Naive thymus-derived CD8-positive, alpha-beta T cell (primary cell): ENCODE data around the gene MIER3. TPM values are rescaled to one million over a fixed set of nuclear protein-coding genes. Genes with fewer than 3 reads are reported as not detected.

Experiments
- ATAC-seq, 2 donors: fragments of 150-1000 bp; cut with Tn5 transposase in 1 of 2; sonication (Bioruptor Pico), chemical (Tn5 transposase) in 1 of 2; 1 replicate in 1 of 2; 2 replicates in 1 of 2; pipeline ENCODE4 v1.10.0; 2021; ENCODE audit warnings: mild to moderate bottlenecking in 2 of 2, moderate library complexity in 2 of 2
- POLR2A ChIA-PET: fragments of 350-600 bp; sonication (Branson Sonifier 250); formaldehyde crosslinking; loops from one replicate; lab custom pipeline; 2021; ENCODE audit warnings: antibody characterized with exemption; lab: Charles Lee
- DNase-seq, 10 donors: peaks; one replicate each; pipeline versions ENCODE4 v3.0.0 to v3.0.0-alpha.2; 2020 to 2022
- H3K27ac Mint-ChIP-seq, 10 donors: one replicate each; pipeline ENCODE4 v1.8.0; 2020 to 2022; ENCODE audit warnings: mild to moderate bottlenecking in 10 of 10, mixed read lengths in 10 of 10, moderate library complexity in 4 of 10, inconsistent platforms in 1 of 10
- H3K27me3 Mint-ChIP-seq, 5 donors: one replicate each; pipeline ENCODE4 v1.8.0; 2021 to 2022; ENCODE audit warnings: mixed read lengths in 5 of 5
- H3K36me3 Mint-ChIP-seq, 3 donors: one replicate each; pipeline ENCODE4 v1.8.0; 2020 to 2022; ENCODE audit warnings: mixed read lengths in 3 of 3, mild to moderate bottlenecking in 2 of 3, inconsistent platforms in 1 of 3
- H3K4me1 Mint-ChIP-seq, 4 donors: one replicate each; pipeline ENCODE4 v1.8.0; 2021 to 2022; ENCODE audit warnings: mixed read lengths in 4 of 4
- H3K4me3 Mint-ChIP-seq, 10 donors: one replicate each; pipeline ENCODE4 v1.8.0; 2020 to 2022; ENCODE audit warnings: mild to moderate bottlenecking in 10 of 10, mixed read lengths in 10 of 10, moderate library complexity in 6 of 10, inconsistent platforms in 1 of 10
- H3K9me3 Mint-ChIP-seq, 9 donors: one replicate each; pipeline ENCODE4 v1.8.0; 2020 to 2022; ENCODE audit warnings: mixed read lengths in 9 of 9, mild to moderate bottlenecking in 3 of 9, inconsistent platforms in 1 of 9, moderate library complexity in 1 of 9
- polyA plus RNA-seq, 3 donors: library from polyadenylated mRNA; unstranded; fragments of 300-500 nt; fragmentation: Illumina TruSeq; gene quantifications; one replicate each; pipeline ENCODE4 v1.2.3, GENCODE V29; 2021
- total RNA-seq, 8 experiments: library from RNA in 2 of 8; stranded (reverse) in 2 of 8; gene quantifications; one replicate each; pipeline ENCODE4 v1.2.3 and lab custom pipeline; 2021 to 2026

The MIER3 gene
- total and polyA plus RNA-seq, 5 experiments from 2014 or later: 3.8 to 37.1 (median 10.3) TPM

- peak overlapping the region; percentile 87 to 100 (median 94) for H3K4me3 Mint-ChIP-seq
- H3K9me3 Mint-ChIP-seq: peaks cover 0 to 5% (median 0%) of the 10 kb centered on the region in 9 donors
- H3K27me3 Mint-ChIP-seq: no peaks in the 10 kb centered on the region
- ATAC-seq: peak; percentile 34 to 44
- peak in 2 of 10 donors; percentile 6 to 13 for DNase-seq
- POLR2A ChIA-PET: interaction anchor here (0.5 to 2.9 kb wide), 9 partner anchors 13 to 645 kb away, joined by 3 to 20 read pairs (median 4); partner anchors contain the start of gene GPBP1
- peak overlapping the region; percentile 58 to 96 (median 94) for H3K27ac Mint-ChIP-seq
- H3K36me3 Mint-ChIP-seq: peaks cover 0 to 5% (median 0%) of the 10 kb centered on the region in 3 donors
- H3K4me1 Mint-ChIP-seq: peaks cover 11 to 22% (median 20%) of the 10 kb centered on the region in 4 donors
These were observed 41.5 kb downstream of the MIER3 start for GRCh38 chr5:56910210-56910965.

GRCh38 chr5:56909294-56910209, 42.4 kb downstream of the MIER3 start, which contains the start of gene SETD9:
SETD9 (plus strand) TSS chr5:56909596; CDS start chr5:56909646, 50 bp downstream.
- peak; percentile 81 to 86 for ATAC-seq
- Mint-ChIP-seq H3K9me3 (peaks cover 0 to 5% (median 0%) of the 10 kb centered on the region in 9 donors), H3K27ac (peak within 1 kb of the TSS; percentile 86 to 96 (median 94)), H3K4me1 (peaks cover 11 to 22% (median 20%) of the 10 kb centered on the region in 4 donors), H3K36me3 (peaks cover 0 to 2% (median 0%) of the 10 kb centered on the region in 3 donors), H3K27me3 (no peaks in the 10 kb centered on the region), H3K4me3 (peak within 1 kb of the TSS; percentile 87 to 100 (median 94))
- POLR2A ChIA-PET: interaction anchor here (0.5 to 2.9 kb wide), 10 partner anchors 14 to 644 kb away, joined by 3 to 20 read pairs (median 4); partner anchors contain the start of gene GPBP1
- DNase-seq: peak; percentile 75 to 93 (median 80)

- H3K9me3 Mint-ChIP-seq: peaks cover 0 to 5% (median 0%) of the 10 kb centered on the region in 9 donors
- ATAC-seq: peak in 1 of 2 donors; percentile 24
- peak in 1 of 10 donors; percentile 66 for DNase-seq
- peaks cover 11 to 22% (median 20%) of the 10 kb centered on the region in 4 donors for H3K4me1 Mint-ChIP-seq
- peak overlapping the region; percentile 75 to 96 (median 91) for H3K27ac Mint-ChIP-seq
- peaks cover 0 to 2% (median 0%) of the 10 kb centered on the region in 3 donors for H3K36me3 Mint-ChIP-seq
- H3K4me3 Mint-ChIP-seq: peak overlapping the region; percentile 87 to 100 (median 94)
- no peaks in the 10 kb centered on the region for H3K27me3 Mint-ChIP-seq
- POLR2A ChIA-PET: interaction anchor here (0.6 to 2.9 kb wide), 3 partner anchors 42 to 265 kb away, joined by 3 to 15 read pairs (median 4); partner anchors contain the start of gene GPBP1
These were observed 43.0 kb downstream of the MIER3 start for GRCh38 chr5:56908942-56909293.

- no peak overlapping the region for H3K27ac Mint-ChIP-seq
These were observed 50.9 kb downstream of the MIER3 start for GRCh38 chr5:56900858-56901578.

GRCh38 chr5:56900395-56900794, 51.5 kb downstream of the MIER3 start:
- POLR2A ChIA-PET: interaction anchor here (2.2 kb wide), 1 partner anchor 238 kb away, joined by 5 read pairs; no protein-coding TSS in a partner anchor

More at GRCh38 chr5:56900858-56901578, 50.9 kb downstream of the MIER3 start:
- Mint-ChIP-seq H3K27me3 (no peaks in the 10 kb centered on the region), H3K36me3 (peaks cover 0 to 9% (median 0%) of the 10 kb centered on the region in 3 donors), H3K9me3 (no peaks in the 10 kb centered on the region), H3K4me3 (no peak overlapping the region), H3K4me1 (no peaks in the 10 kb centered on the region)
- POLR2A ChIA-PET: interaction anchor here (0.6 to 2.2 kb wide), 3 partner anchors 237 to 1627 kb away, joined by 3 to 5 read pairs (median 4); no protein-coding TSS in a partner anchor
- peak in 9 of 10 donors; percentile 4 to 69 (median 40) for DNase-seq
- peak; percentile 61 to 65 for ATAC-seq

GRCh38 chr5:56898213-56898612, 53.7 kb downstream of the MIER3 start:
- peaks cover 0 to 33% (median 3%) of the 10 kb centered on the region in 3 donors for H3K36me3 Mint-ChIP-seq
- H3K27ac Mint-ChIP-seq: no peak overlapping the region
- H3K9me3 Mint-ChIP-seq: no peaks in the 10 kb centered on the region
- POLR2A ChIA-PET: interaction anchor here (0.7 kb wide), 1 partner anchor 338 kb away, joined by 5 read pairs; no protein-coding TSS in a partner anchor
- DNase-seq: no peak
- H3K4me3 Mint-ChIP-seq: no peak overlapping the region
- H3K4me1 Mint-ChIP-seq: peaks cover 2 to 7% (median 4%) of the 10 kb centered on the region in 4 donors
- no peak for ATAC-seq
- H3K27me3 Mint-ChIP-seq: no peaks in the 10 kb centered on the region

More at GRCh38 chr5:56900395-56900794, 51.5 kb downstream of the MIER3 start:
- Mint-ChIP-seq H3K9me3 (no peaks in the 10 kb centered on the region), H3K4me3 (no peak overlapping the region), H3K36me3 (peaks cover 0 to 13% (median 0%) of the 10 kb centered on the region in 3 donors), H3K4me1 (peaks cover 0 to 2% (median 0%) of the 10 kb centered on the region in 4 donors), H3K27me3 (no peaks in the 10 kb centered on the region), H3K27ac (no peak overlapping the region)
- DNase-seq (no peak), ATAC-seq (no peak)

- H3K36me3 Mint-ChIP-seq: peaks cover 0 to 44% (median 9%) of the 10 kb centered on the region in 3 donors
These were observed 55.2 kb downstream of the MIER3 start for GRCh38 chr5:56896763-56897162.

GRCh38 chr5:56893251-56893951, 58.5 kb downstream of the MIER3 start:
- Mint-ChIP-seq H3K27ac (peak overlapping the region in 7 of 10 donors; percentile 2 to 76 (median 42)), H3K27me3 (no peaks in the 10 kb centered on the region), H3K9me3 (no peaks in the 10 kb centered on the region), H3K36me3 (peaks cover 7 to 78% (median 30%) of the 10 kb centered on the region in 3 donors), H3K4me1 (peaks cover 2 to 15% (median 6%) of the 10 kb centered on the region in 4 donors), H3K4me3 (no peak overlapping the region)
- POLR2A ChIA-PET: interaction anchor here (0.5 kb wide), 1 partner anchor 9 kb away, joined by 3 read pairs; no protein-coding TSS in a partner anchor
- DNase-seq: no peak
- peak in 1 of 2 donors; percentile 39 for ATAC-seq

More at GRCh38 chr5:56896763-56897162, 55.2 kb downstream of the MIER3 start:
- H3K27ac Mint-ChIP-seq: peak overlapping the region in 3 of 10 donors; percentile 13 to 52 (median 33)
- H3K4me1 Mint-ChIP-seq: peaks cover 2 to 15% (median 6%) of the 10 kb centered on the region in 4 donors
- H3K9me3 Mint-ChIP-seq: no peaks in the 10 kb centered on the region
- ATAC-seq: no peak
- POLR2A ChIA-PET: interaction anchor here (1.8 kb wide), 1 partner anchor 277 kb away, joined by 3 read pairs; the partner anchor contains the start of gene GPBP1
- no peak overlapping the region for H3K4me3 Mint-ChIP-seq
- no peak for DNase-seq
- H3K27me3 Mint-ChIP-seq: no peaks in the 10 kb centered on the region

GRCh38 chr5:56881571-56881970, 70.4 kb downstream of the MIER3 start:
- H3K36me3 Mint-ChIP-seq: peaks cover 7 to 89% (median 40%) of the 10 kb centered on the region in 3 donors
- no peaks in the 10 kb centered on the region for H3K27me3 Mint-ChIP-seq
- no peaks in the 10 kb centered on the region for H3K4me1 Mint-ChIP-seq
- ATAC-seq (no peak), DNase-seq (no peak)
- H3K4me3 Mint-ChIP-seq: no peak overlapping the region
- H3K9me3 Mint-ChIP-seq: no peaks in the 10 kb centered on the region
- POLR2A ChIA-PET: no interaction called here
- H3K27ac Mint-ChIP-seq: peak overlapping the region in 2 of 10 donors; percentile 26 to 27

- peaks cover 0 to 23% (median 7%) of the 10 kb centered on the region in 4 donors for H3K4me1 Mint-ChIP-seq
- H3K4me3 Mint-ChIP-seq: no peak overlapping the region
- no peaks in the 10 kb centered on the region for H3K9me3 Mint-ChIP-seq
- POLR2A ChIA-PET: no interaction called here
- H3K27me3 Mint-ChIP-seq: no peaks in the 10 kb centered on the region
- peak overlapping the region in 3 of 10 donors; percentile 0 to 61 (median 23) for H3K27ac Mint-ChIP-seq
- H3K36me3 Mint-ChIP-seq: peaks cover 6 to 88% (median 20%) of the 10 kb centered on the region in 3 donors
- no peak for DNase-seq
- no peak for ATAC-seq
These were observed 75.6 kb downstream of the MIER3 start for GRCh38 chr5:56876327-56876726.
